Esophagus squamous epithelium (tissue), 5 donors: ENCODE data around the gene ANXA11. TPM values are rescaled to one million over a fixed set of nuclear protein-coding genes. Genes with fewer than 3 reads are reported as not detected.

ENCODE experiments used
- DNase-seq: peaks from one replicate; lab custom pipeline; 2025; lab: John Stamatoyannopoulos, UW
- H3K27ac ChIP-seq, 4 donors: fragments of 200-600 bp; sonication (generic); one replicate each; pipeline ENCODE4 v1.5.1; 2016 to 2019; ENCODE audit warnings: mild to moderate bottlenecking in 1 of 4
- H3K27me3 ChIP-seq, 4 donors: fragments of 200-600 bp; sonication (generic); 1 replicate in 3 of 4; 2 replicates in 1 of 4; pipeline versions ENCODE4 v1.5.1 to v1.6.0; 2017 to 2021; ENCODE audit warnings: antibody characterized with exemption in 1 of 4
- H3K36me3 ChIP-seq, 3 donors: fragments of 200-600 bp; sonication (generic); one replicate each; pipeline ENCODE4 v1.5.1; 2016 to 2019
- H3K4me1 ChIP-seq, 3 donors: fragments of 200-600 bp; sonication (generic); one replicate each; pipeline ENCODE4 v1.5.1; 2017 to 2019
- H3K4me3 ChIP-seq, 4 donors: fragments of 200-600 bp; sonication (generic); 1 replicate in 3 of 4; 2 replicates in 1 of 4; pipeline ENCODE4 v1.5.1; 2016 to 2019; ENCODE audit warnings: mild to moderate bottlenecking in 2 of 4, moderate library complexity in 1 of 4
- H3K9me3 ChIP-seq, 3 donors: fragments of 200-600 bp; sonication (generic); one replicate each; pipeline ENCODE4 v1.5.1; 2016 to 2019
- CTCF ChIP-seq, 6 experiments: fragments of 450-650 bp in 4 of 6; fragments of 200-600 bp in 2 of 6; sonication (generic) in 2 of 6; IDR thresholded peaks; one replicate each; pipeline ENCODE4 v1.5.1; 2016 to 2019; ENCODE audit warnings: antibody characterized with exemption in 6 of 6, mild to moderate bottlenecking in 4 of 6, moderate library complexity in 4 of 6
- POLR2A ChIP-seq, 4 donors: fragments of 450-650 bp; IDR thresholded peaks; one replicate each; pipeline ENCODE4 v1.6.1; 2017; ENCODE audit warnings: antibody characterized with exemption in 4 of 4, mild to moderate bottlenecking in 4 of 4, moderate library complexity in 3 of 4
- WGBS, 2 donors: methylation state at CpG; one replicate each; pipeline ENCODE4 v1.1.5; 2018; 5-methylcytosine and 5-hydroxymethylcytosine counted together
- intact Hi-C: fragments of 100-400 bp; cut with DNase I; formaldehyde crosslinking; loops from one replicate; pipeline ENCODE4 v1.15.0; 2022
- total RNA-seq, 4 donors: library from RNA; depleted of rRNA; stranded (reverse); fragments of >200 nt; gene quantifications; one replicate each; pipeline ENCODE4 v1.1.0, GENCODE V29; 2016
- donor health status: DM: yes; HTN: yes; CAD: no.

Gene ANXA11
- total RNA-seq, 4 donors from 2014 or later = 131 to 243 (median 163) TPM

DNA sequence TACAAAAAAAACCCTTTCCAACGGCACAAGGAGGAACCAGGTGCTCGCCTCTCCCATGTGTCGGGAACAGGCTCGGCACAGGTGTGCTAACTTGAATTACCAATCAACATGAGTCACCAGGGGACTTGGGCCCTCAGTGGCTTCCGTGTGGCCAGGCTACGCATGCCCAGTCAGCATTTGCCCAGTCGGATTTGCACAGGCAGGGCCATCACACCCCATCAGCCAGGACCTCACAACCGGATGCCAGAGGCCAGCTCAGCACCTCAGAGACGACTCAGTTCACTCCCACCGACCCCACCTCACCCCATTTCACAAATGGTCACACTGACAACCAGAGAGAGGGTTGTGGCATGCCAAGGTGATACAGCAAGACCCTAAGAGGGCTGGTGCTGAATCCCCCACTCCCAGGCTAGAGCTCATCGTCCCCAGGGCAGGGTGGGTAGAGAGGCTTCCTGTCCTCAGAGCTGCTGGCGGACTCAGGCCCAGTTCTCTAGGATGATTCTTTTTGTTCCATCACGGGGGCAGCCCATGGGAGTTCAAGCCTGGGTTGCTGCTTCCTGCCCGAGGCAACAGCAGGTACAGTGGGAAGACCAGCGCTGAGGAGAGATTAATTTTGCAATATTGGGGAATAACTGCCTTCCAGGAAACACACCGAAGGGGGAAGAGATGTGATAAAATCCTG, 13.6 kb downstream of the ANXA11 start:
- H3K9me3 ChIP-seq = no peaks in the 10 kb centered on the region
- WGBS, 2 donors = 48 to 68% methylated on average over 2 to 10 of the region's 16 CpGs
- peaks cover 0 to 33% (median 6%) of the 10 kb centered on the region in 3 donors for H3K36me3 ChIP-seq
- no peak overlapping the region for H3K4me3 ChIP-seq
- no peak for DNase-seq
- intact Hi-C loops = no loop called here
- H3K27ac ChIP-seq = peak overlapping the region; percentile 60 to 76 (median 74)
- peaks cover 38 to 91% (median 66%) of the 10 kb centered on the region in 3 donors for H3K4me1 ChIP-seq
- peak in 1 of 4 donors; percentile 7 for TF ChIP-seq POLR2A (IDR thresholded peaks at IDR 0.05)
- no peak for TF ChIP-seq CTCF (IDR thresholded peaks at IDR 0.05)
- H3K27me3 ChIP-seq = no peaks in the 10 kb centered on the region

GRCh38 chr10:80188713-80189112, 16.6 kb downstream of the ANXA11 start:
- peak overlapping the region in 3 of 4 donors; percentile 64 to 81 (median 68) for H3K27ac ChIP-seq
- TF ChIP-seq CTCF (IDR thresholded peaks at IDR 0.05) (no peak), POLR2A (IDR thresholded peaks at IDR 0.05) (no peak)

DNA sequence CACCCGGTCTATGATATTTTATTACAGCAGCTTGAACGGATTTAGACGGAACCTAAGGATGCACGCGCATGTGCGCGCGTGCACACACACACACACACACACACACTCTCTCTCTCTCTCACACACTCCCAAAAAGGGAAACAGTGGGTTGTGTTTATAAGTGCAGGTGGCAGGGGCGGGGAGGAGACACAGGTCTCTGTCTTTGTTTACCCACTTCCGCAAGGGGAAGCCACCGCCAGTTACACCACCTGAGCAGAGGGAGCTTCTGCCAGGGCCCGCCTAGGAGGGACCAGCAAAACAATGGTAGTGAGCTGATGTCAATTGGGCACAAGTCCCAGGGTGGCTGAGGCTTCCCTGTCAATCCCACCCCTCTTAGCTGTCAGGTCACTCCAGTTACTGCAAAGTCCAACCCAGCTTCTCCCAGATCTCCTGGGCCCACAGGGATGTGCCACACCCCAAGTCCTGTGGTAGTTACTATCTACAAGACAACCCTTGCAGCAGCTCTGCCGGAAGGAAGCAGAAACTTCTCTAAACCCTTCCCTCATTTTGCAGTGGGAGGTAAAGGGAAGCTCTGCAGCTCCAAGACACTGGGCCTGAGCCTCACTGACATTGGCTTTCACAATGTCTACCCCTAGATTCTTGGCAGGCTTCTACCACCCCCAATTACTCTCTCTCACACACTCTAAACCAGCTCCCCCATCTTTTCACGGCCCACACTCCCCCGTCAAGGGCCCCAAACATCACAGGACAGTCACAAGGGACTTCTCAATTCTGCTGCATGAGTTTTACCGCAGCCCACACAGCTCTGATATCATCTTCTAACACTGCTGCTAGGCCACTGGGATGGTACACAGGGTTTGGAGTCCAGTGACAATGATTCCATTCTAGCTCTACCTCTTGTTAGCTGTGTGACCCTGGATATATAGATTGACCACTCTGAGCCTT, 17.6 kb downstream of the ANXA11 start:
- peaks cover 0 to 37% (median 0%) of the 10 kb centered on the region in 3 donors for H3K36me3 ChIP-seq
- no peaks in the 10 kb centered on the region for H3K27me3 ChIP-seq
- DNase-seq = peak; percentile 45
- WGBS, 2 donors = 50 to 67% methylated on average over 9 to 14 of the region's 16 CpGs
- intact Hi-C loops = no loop called here
- TF ChIP-seq CTCF (IDR thresholded peaks at IDR 0.05) = no peak
- TF ChIP-seq POLR2A (IDR thresholded peaks at IDR 0.05) = no peak
- H3K9me3 ChIP-seq = no peaks in the 10 kb centered on the region
- H3K4me1 ChIP-seq = peaks cover 33 to 96% (median 54%) of the 10 kb centered on the region in 3 donors
- peak overlapping the region; percentile 25 to 81 (median 66) for H3K27ac ChIP-seq
- peak overlapping the region in 1 of 4 donors; percentile 21 for H3K4me3 ChIP-seq

More at GRCh38 chr10:80188713-80189112, 16.6 kb downstream of the ANXA11 start:
- H3K36me3 ChIP-seq = peaks cover 0 to 31% (median 0%) of the 10 kb centered on the region in 3 donors
- WGBS, 2 donors = 82 to 93% methylated on average over 2 to 7 of the region's 9 CpGs
- peaks cover 33 to 91% (median 53%) of the 10 kb centered on the region in 3 donors for H3K4me1 ChIP-seq
- no peaks in the 10 kb centered on the region for H3K27me3 ChIP-seq
- H3K4me3 ChIP-seq = no peak overlapping the region
- intact Hi-C loops = no loop called here
- H3K9me3 ChIP-seq = no peaks in the 10 kb centered on the region
- no peak for DNase-seq

GRCh38 chr10:80187060-80187459, 18.3 kb downstream of the ANXA11 start:
- Histone ChIP-seq H3K4me3 (no peak overlapping the region), H3K9me3 (no peaks in the 10 kb centered on the region), H3K36me3 (peaks cover 0 to 37% (median 0%) of the 10 kb centered on the region in 3 donors), H3K4me1 (peaks cover 33 to 97% (median 53%) of the 10 kb centered on the region in 3 donors), H3K27me3 (no peaks in the 10 kb centered on the region), H3K27ac (peak overlapping the region; percentile 25 to 81 (median 66))
- WGBS, 2 donors = 75 to 100% methylated on average over 1 to 2 of the region's 2 CpGs
- no peak for DNase-seq
- no peak for TF ChIP-seq POLR2A (IDR thresholded peaks at IDR 0.05)
- no peak for TF ChIP-seq CTCF (IDR thresholded peaks at IDR 0.05)
- intact Hi-C loops = no loop called here
